ENCODE data around the gene MEMO1.

MEMO1 gene

GRCh38 chr2:31940920-31941319 is 69.9 kb downstream of the MEMO1 start:
- WGBS (ENCODE audit: insufficient coverage, insufficient read length), result no CpG with 5 or more reads among the region's 1 CpG
- Histone ChIP-seq H3K27me3 (ENCODE audit: control insufficient read depth, insufficient read depth, low read length) (no peaks in the 10 kb centered on the region), H3K9me3 (ENCODE audit: control insufficient read depth, insufficient read depth, low read length) (no peaks in the 10 kb centered on the region), H3K4me1 (ENCODE audit: control insufficient read depth, insufficient read depth, low read length) (no peaks in the 10 kb centered on the region), H3K4me3 (ENCODE audit: low read length) (no peak overlapping the region), H3K27ac (ENCODE audit: low read length) (no peak overlapping the region), H3K36me3 (ENCODE audit: control insufficient read depth, insufficient read depth, low read length) (no peaks in the 10 kb centered on the region)
- no peak for DNase-seq (ENCODE audit: low read depth, low spot score)

- WGBS (ENCODE audit: insufficient coverage, insufficient read length), result 100% methylated on average over 2 of the region's 3 CpGs
- DNase-seq (ENCODE audit: low read depth, low spot score), result no peak
- H3K4me3 ChIP-seq (ENCODE audit: low read length), result no peak overlapping the region
- H3K4me1 ChIP-seq (ENCODE audit: control insufficient read depth, insufficient read depth, low read length), result no peaks in the 10 kb centered on the region
- H3K36me3 ChIP-seq (ENCODE audit: control insufficient read depth, insufficient read depth, low read length), result no peaks in the 10 kb centered on the region
- H3K27me3 ChIP-seq (ENCODE audit: control insufficient read depth, insufficient read depth, low read length), result no peaks in the 10 kb centered on the region
- H3K27ac ChIP-seq (ENCODE audit: low read length), result no peak overlapping the region
- no peaks in the 10 kb centered on the region for H3K9me3 ChIP-seq (ENCODE audit: control insufficient read depth, insufficient read depth, low read length)
These were observed 73.1 kb downstream of the MEMO1 start for GRCh38 chr2:31937741-31938140.

- no peaks in the 10 kb centered on the region for H3K9me3 ChIP-seq (ENCODE audit: control insufficient read depth, insufficient read depth, low read length)
- H3K4me1 ChIP-seq (ENCODE audit: control insufficient read depth, insufficient read depth, low read length), result no peaks in the 10 kb centered on the region
- H3K4me3 ChIP-seq (ENCODE audit: low read length), result no peak overlapping the region
- no peak for DNase-seq (ENCODE audit: low read depth, low spot score)
- no peaks in the 10 kb centered on the region for H3K27me3 ChIP-seq (ENCODE audit: control insufficient read depth, insufficient read depth, low read length)
- H3K27ac ChIP-seq (ENCODE audit: low read length), result no peak overlapping the region
- WGBS (ENCODE audit: insufficient coverage, insufficient read length), result no CpG with 5 or more reads among the region's 4 CpGs
- H3K36me3 ChIP-seq (ENCODE audit: control insufficient read depth, insufficient read depth, low read length), result no peaks in the 10 kb centered on the region
These were observed 75.4 kb downstream of the MEMO1 start for GRCh38 chr2:31935370-31935769.

GRCh38 chr2:31933066-31933465 is 77.7 kb downstream of the MEMO1 start:
- DNase-seq (ENCODE audit: low read depth, low spot score), result no peak
- H3K4me1 ChIP-seq (ENCODE audit: control insufficient read depth, insufficient read depth, low read length), result no peaks in the 10 kb centered on the region
- no peak overlapping the region for H3K27ac ChIP-seq (ENCODE audit: low read length)
- no peaks in the 10 kb centered on the region for H3K36me3 ChIP-seq (ENCODE audit: control insufficient read depth, insufficient read depth, low read length)
- H3K4me3 ChIP-seq (ENCODE audit: low read length), result no peak overlapping the region
- no peaks in the 10 kb centered on the region for H3K9me3 ChIP-seq (ENCODE audit: control insufficient read depth, insufficient read depth, low read length)
- H3K27me3 ChIP-seq (ENCODE audit: control insufficient read depth, insufficient read depth, low read length), result no peaks in the 10 kb centered on the region
- no CpG with 5 or more reads among the region's 4 CpGs for WGBS (ENCODE audit: insufficient coverage, insufficient read length)

GRCh38 chr2:31932589-31932988 is 78.2 kb downstream of the MEMO1 start:
- Histone ChIP-seq H3K27me3 (ENCODE audit: control insufficient read depth, insufficient read depth, low read length) (no peaks in the 10 kb centered on the region), H3K36me3 (ENCODE audit: control insufficient read depth, insufficient read depth, low read length) (no peaks in the 10 kb centered on the region), H3K4me3 (ENCODE audit: low read length) (no peak overlapping the region), H3K27ac (ENCODE audit: low read length) (no peak overlapping the region), H3K9me3 (ENCODE audit: control insufficient read depth, insufficient read depth, low read length) (no peaks in the 10 kb centered on the region), H3K4me1 (ENCODE audit: control insufficient read depth, insufficient read depth, low read length) (no peaks in the 10 kb centered on the region)
- DNase-seq (ENCODE audit: low read depth, low spot score), result no peak
- 100% methylated on average over 3 of the region's 5 CpGs for WGBS (ENCODE audit: insufficient coverage, insufficient read length)

- no peak for DNase-seq (ENCODE audit: low read depth, low spot score)
These were observed 78.9 kb downstream of the MEMO1 start for GRCh38 chr2:31931916-31932315.

GRCh38 chr2:31925517-31925916 is 85.3 kb downstream of the MEMO1 start:
- Histone ChIP-seq H3K27me3 (ENCODE audit: control insufficient read depth, insufficient read depth, low read length) (no peaks in the 10 kb centered on the region), H3K36me3 (ENCODE audit: control insufficient read depth, insufficient read depth, low read length) (no peaks in the 10 kb centered on the region), H3K9me3 (ENCODE audit: control insufficient read depth, insufficient read depth, low read length) (no peaks in the 10 kb centered on the region), H3K4me1 (ENCODE audit: control insufficient read depth, insufficient read depth, low read length) (no peaks in the 10 kb centered on the region), H3K27ac (ENCODE audit: low read length) (no peak overlapping the region), H3K4me3 (ENCODE audit: low read length) (no peak overlapping the region)
- DNase-seq (ENCODE audit: low read depth, low spot score), result no peak
- no CpG with 5 or more reads among the region's 2 CpGs for WGBS (ENCODE audit: insufficient coverage, insufficient read length)

More at GRCh38 chr2:31931916-31932315, 78.9 kb downstream of the MEMO1 start:
- no peaks in the 10 kb centered on the region for H3K9me3 ChIP-seq (ENCODE audit: control insufficient read depth, insufficient read depth, low read length)
- WGBS (ENCODE audit: insufficient coverage, insufficient read length), result 100% methylated on average over 2 of the region's 4 CpGs
- no peak overlapping the region for H3K27ac ChIP-seq (ENCODE audit: low read length)
- H3K4me1 ChIP-seq (ENCODE audit: control insufficient read depth, insufficient read depth, low read length), result no peaks in the 10 kb centered on the region
- H3K27me3 ChIP-seq (ENCODE audit: control insufficient read depth, insufficient read depth, low read length), result no peaks in the 10 kb centered on the region
- no peak overlapping the region for H3K4me3 ChIP-seq (ENCODE audit: low read length)
- no peaks in the 10 kb centered on the region for H3K36me3 ChIP-seq (ENCODE audit: control insufficient read depth, insufficient read depth, low read length)

- Histone ChIP-seq H3K36me3 (ENCODE audit: control insufficient read depth, insufficient read depth, low read length) (no peaks in the 10 kb centered on the region; the same call in 1 of the 2 replicates), H3K4me1 (ENCODE audit: control insufficient read depth, insufficient read depth, low read length) (no peaks in the 10 kb centered on the region), H3K4me3 (ENCODE audit: low read length) (no peak overlapping the region), H3K27me3 (ENCODE audit: control insufficient read depth, insufficient read depth, low read length) (no peaks in the 10 kb centered on the region), H3K9me3 (ENCODE audit: control insufficient read depth, insufficient read depth, low read length) (no peaks in the 10 kb centered on the region), H3K27ac (ENCODE audit: low read length) (no peak overlapping the region)
- no peak for DNase-seq (ENCODE audit: low read depth, low spot score)
These were observed 87.1 kb downstream of the MEMO1 start for GRCh38 chr2:31923662-31924061.

- H3K9me3 ChIP-seq (ENCODE audit: control insufficient read depth, insufficient read depth, low read length), result no peaks in the 10 kb centered on the region
- WGBS (ENCODE audit: insufficient coverage, insufficient read length), result no CpG with 5 or more reads among the region's 9 CpGs
- H3K27ac ChIP-seq (ENCODE audit: low read length), result no peak overlapping the region
- DNase-seq (ENCODE audit: low read depth, low spot score), result no peak
- no peaks in the 10 kb centered on the region; the same call in 1 of the 2 replicates for H3K36me3 ChIP-seq (ENCODE audit: control insufficient read depth, insufficient read depth, low read length)
- H3K27me3 ChIP-seq (ENCODE audit: control insufficient read depth, insufficient read depth, low read length), result no peaks in the 10 kb centered on the region
- no peaks in the 10 kb centered on the region for H3K4me1 ChIP-seq (ENCODE audit: control insufficient read depth, insufficient read depth, low read length)
- H3K4me3 ChIP-seq (ENCODE audit: low read length), result no peak overlapping the region
These were observed 88.0 kb downstream of the MEMO1 start for GRCh38 chr2:31922542-31923408.

GRCh38 chr2:31920962-31921361 is 89.8 kb downstream of the MEMO1 start:
- no peaks in the 10 kb centered on the region for H3K4me1 ChIP-seq (ENCODE audit: control insufficient read depth, insufficient read depth, low read length)
- no peaks in the 10 kb centered on the region for H3K9me3 ChIP-seq (ENCODE audit: control insufficient read depth, insufficient read depth, low read length)
- no peak for DNase-seq (ENCODE audit: low read depth, low spot score)
- no peak overlapping the region for H3K4me3 ChIP-seq (ENCODE audit: low read length)
- no peaks in the 10 kb centered on the region for H3K27me3 ChIP-seq (ENCODE audit: control insufficient read depth, insufficient read depth, low read length)
- no peak overlapping the region for H3K27ac ChIP-seq (ENCODE audit: low read length)
- no CpG with 5 or more reads among the region's 1 CpG for WGBS (ENCODE audit: insufficient coverage, insufficient read length)
- no peaks in the 10 kb centered on the region; the same call in 1 of the 2 replicates for H3K36me3 ChIP-seq (ENCODE audit: control insufficient read depth, insufficient read depth, low read length)

- no peaks in the 10 kb centered on the region for H3K27me3 ChIP-seq (ENCODE audit: control insufficient read depth, insufficient read depth, low read length)
- no peaks in the 10 kb centered on the region; the same call in 1 of the 2 replicates for H3K36me3 ChIP-seq (ENCODE audit: control insufficient read depth, insufficient read depth, low read length)
- WGBS (ENCODE audit: insufficient coverage, insufficient read length), result no CpG with 5 or more reads among the region's 3 CpGs
- DNase-seq (ENCODE audit: low read depth, low spot score), result no peak
- H3K9me3 ChIP-seq (ENCODE audit: control insufficient read depth, insufficient read depth, low read length), result no peaks in the 10 kb centered on the region
- H3K27ac ChIP-seq (ENCODE audit: low read length), result no peak overlapping the region
- H3K4me1 ChIP-seq (ENCODE audit: control insufficient read depth, insufficient read depth, low read length), result no peaks in the 10 kb centered on the region
- H3K4me3 ChIP-seq (ENCODE audit: low read length), result no peak overlapping the region
These were observed 91.3 kb downstream of the MEMO1 start for GRCh38 chr2:31919499-31919898.

All from iPS DF 6.9 (cell line).